ENCODE data around the gene F2RL2.

Gene F2RL2

GRCh38 chr5:76583163-76584047 is 39.8 kb downstream of the F2RL2 start:
- DNase-seq (ENCODE audit: low read depth) = no peak

- DNase-seq (ENCODE audit: low read depth) = no peak
These were observed 40.7 kb downstream of the F2RL2 start for GRCh38 chr5:76582230-76583162.

- no peak for DNase-seq (ENCODE audit: low read depth)
These were observed 42.2 kb downstream of the F2RL2 start for GRCh38 chr5:76580981-76581380.

GRCh38 chr5:76579166-76579937 is 43.9 kb downstream of the F2RL2 start:
- DNase-seq (ENCODE audit: low read depth) = no peak

GRCh38 chr5:76576996-76577395 is 46.2 kb downstream of the F2RL2 start:
- DNase-seq (ENCODE audit: low read depth) = no peak

- DNase-seq (ENCODE audit: low read depth) = no peak
These were observed 46.8 kb downstream of the F2RL2 start for GRCh38 chr5:76576450-76576849.

GRCh38 chr5:76571559-76571958 is 51.6 kb downstream of the F2RL2 start:
- no peak for DNase-seq (ENCODE audit: low read depth)

- no peak for DNase-seq (ENCODE audit: low read depth)
These were observed 53.0 kb downstream of the F2RL2 start for GRCh38 chr5:76570153-76570552.
